OCI-LY1 (cell line): ENCODE data around the gene RGS4.

Experiments used
- H2AFZ ChIP-seq: fragments of 200-600 bp; sonication (generic), shearing (Covaris generic); 2 replicates; pipeline ENCODE4 v1.6.0; 2014; ENCODE audit warnings: antibody characterized with exemption, mild to moderate bottlenecking, low read length
- H3F3A ChIP-seq: fragments of 200-600 bp; sonication (generic), shearing (Covaris generic); 2 replicates; pipeline ENCODE4 v1.6.0; 2014; ENCODE audit warnings: mild to moderate bottlenecking, antibody characterized with exemption, low read length, moderate library complexity; ENCODE audit not compliant: insufficient read depth
- H3K27ac ChIP-seq: fragments of 200-600 bp; sonication (generic); 2 replicates; pipeline ENCODE4 v1.5.1; 2014; ENCODE audit warnings: low read length, mixed run types, mild to moderate bottlenecking, low read depth; ENCODE audit not compliant: poor library complexity, severe bottlenecking
- H3K27me3 ChIP-seq: fragments of 200-600 bp; sonication (generic); 2 replicates; pipeline ENCODE4 v1.6.0; 2014; ENCODE audit warnings: antibody characterized with exemption, mild to moderate bottlenecking, low read length, moderate library complexity; ENCODE audit not compliant: insufficient read depth
- H3K36me3 ChIP-seq: fragments of 200-600 bp; sonication (generic); 2 replicates; pipeline ENCODE4 v1.6.1; 2014; ENCODE audit warnings: mild to moderate bottlenecking, antibody characterized with exemption, low read length, moderate library complexity, mixed read lengths; ENCODE audit not compliant: insufficient read depth
- H3K4me1 ChIP-seq: fragments of 200-600 bp; sonication (generic); 2 replicates; pipeline ENCODE4 v1.5.1; 2014; ENCODE audit warnings: mild to moderate bottlenecking, low read length, moderate library complexity; ENCODE audit not compliant: insufficient read depth, severe bottlenecking
- H3K4me2 ChIP-seq: fragments of 200-600 bp; sonication (generic), shearing (Covaris generic); 2 replicates; pipeline ENCODE4 v1.6.1; 2014; ENCODE audit warnings: low read length
- H3K4me3 ChIP-seq: fragments of 200-600 bp; sonication (generic); 2 replicates; pipeline ENCODE4 v1.5.1; 2014; ENCODE audit warnings: low read length, low read depth, mild to moderate bottlenecking, mixed read lengths; ENCODE audit not compliant: poor library complexity, severe bottlenecking
- H3K79me2 ChIP-seq: fragments of 200-600 bp; shearing (Covaris generic); 2 replicates; pipeline ENCODE4 v1.6.1; 2016; ENCODE audit warnings: mixed run types, low read length, mixed read lengths; ENCODE audit not compliant: insufficient read depth
- H3K9ac ChIP-seq: fragments of 200-600 bp; sonication (generic), shearing (Covaris generic); 2 replicates; pipeline ENCODE4 v1.6.1; 2014; ENCODE audit warnings: mild to moderate bottlenecking, low read length, mixed read lengths
- H3K9me2 ChIP-seq: fragments of 200-600 bp; sonication (generic), shearing (Covaris generic); 2 replicates; pipeline ENCODE4 v1.6.1; 2014; ENCODE audit warnings: low read depth, mild to moderate bottlenecking, low read length, mixed read lengths
- H3K9me3 ChIP-seq: fragments of 200-600 bp; shearing (Covaris generic); 2 replicates; pipeline ENCODE4 v1.6.1; 2014; ENCODE audit warnings: low read length, mixed read lengths
- H4K20me1 ChIP-seq: fragments of 200-600 bp; sonication (generic), shearing (Covaris generic); 2 replicates; pipeline ENCODE4 v1.6.0; 2016; ENCODE audit warnings: mild to moderate bottlenecking, low read length; ENCODE audit not compliant: insufficient read depth
- EZH2 ChIP-seq: fragments of 200-600 bp; sonication (generic), shearing (Covaris generic); IDR thresholded peaks from 2 replicates; pipeline ENCODE4 v1.8.0; 2017; ENCODE audit warnings: borderline replicate concordance, mixed run types, mild to moderate bottlenecking, antibody characterized with exemption, low read length, moderate library complexity, mixed read lengths
- TF ChIP-seq, protein P1 (sequence below): fragments of 200-600 bp; sonication (generic), shearing (Covaris generic); IDR thresholded peaks from 2 replicates; pipeline ENCODE4 v1.5.1; 2017; ENCODE audit warnings: mild to moderate bottlenecking, antibody characterized with exemption, low read length, moderate library complexity, mixed read lengths

Gene RGS4

DNA sequence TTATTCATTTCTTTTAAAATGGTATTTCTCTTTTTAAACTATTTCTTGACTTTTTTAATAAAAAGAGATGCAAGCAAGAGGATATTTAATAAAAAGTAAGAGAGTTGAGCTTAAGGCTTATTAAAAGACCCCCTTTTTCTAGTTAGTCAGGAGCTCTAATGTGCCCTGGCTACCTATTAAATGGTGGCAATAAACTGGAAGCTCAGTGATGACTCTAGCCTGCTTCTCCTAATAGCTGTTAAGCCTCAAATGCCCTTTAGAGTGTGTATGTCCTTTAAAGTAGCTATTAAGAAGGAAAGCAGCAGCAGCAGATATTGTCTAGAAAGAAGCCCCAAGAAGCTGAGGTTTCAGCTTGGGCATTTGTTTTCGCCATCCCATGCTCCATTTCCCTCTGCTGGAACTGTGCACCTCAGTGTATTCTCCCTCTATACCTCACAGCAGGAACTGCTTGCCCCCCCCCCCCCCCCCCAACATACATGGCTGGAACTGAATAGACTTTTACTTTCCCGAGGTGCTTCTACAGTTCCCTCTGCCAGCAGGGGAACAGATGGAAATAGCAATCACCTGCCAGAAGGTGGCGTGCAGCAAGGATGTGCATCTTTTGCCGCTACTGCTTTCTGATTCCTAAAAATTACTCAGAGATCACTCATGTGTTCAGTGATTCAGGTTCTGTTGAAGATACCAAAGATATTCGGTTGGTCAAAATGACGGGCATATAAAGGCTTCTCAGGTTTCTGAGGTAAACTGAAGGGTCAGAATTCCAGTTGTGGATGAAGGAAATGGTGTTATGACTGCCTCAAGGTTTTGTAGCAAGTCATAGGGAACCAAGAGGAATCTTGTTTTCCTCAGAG, 2.5 kb downstream of the RGS4 start:
- Histone ChIP-seq H3K4me1 (no peaks in the 10 kb centered on the region), H3K9me3 (no peaks in the 10 kb centered on the region), H3K36me3 (no peaks in the 10 kb centered on the region), H4K20me1 (no peaks in the 10 kb centered on the region), H3K4me3 (no peak overlapping the region), H3K9me2 (no peaks in the 10 kb centered on the region), H3K27me3 (no peaks in the 10 kb centered on the region), H2AFZ (no peak overlapping the region), H3K27ac (no peak overlapping the region), H3K79me2 (no peaks in the 10 kb centered on the region), H3K9ac (no peak overlapping the region), H3K4me2 (no peak overlapping the region), H3F3A (no peaks in the 10 kb centered on the region)
- TF ChIP-seq, protein P1, sequence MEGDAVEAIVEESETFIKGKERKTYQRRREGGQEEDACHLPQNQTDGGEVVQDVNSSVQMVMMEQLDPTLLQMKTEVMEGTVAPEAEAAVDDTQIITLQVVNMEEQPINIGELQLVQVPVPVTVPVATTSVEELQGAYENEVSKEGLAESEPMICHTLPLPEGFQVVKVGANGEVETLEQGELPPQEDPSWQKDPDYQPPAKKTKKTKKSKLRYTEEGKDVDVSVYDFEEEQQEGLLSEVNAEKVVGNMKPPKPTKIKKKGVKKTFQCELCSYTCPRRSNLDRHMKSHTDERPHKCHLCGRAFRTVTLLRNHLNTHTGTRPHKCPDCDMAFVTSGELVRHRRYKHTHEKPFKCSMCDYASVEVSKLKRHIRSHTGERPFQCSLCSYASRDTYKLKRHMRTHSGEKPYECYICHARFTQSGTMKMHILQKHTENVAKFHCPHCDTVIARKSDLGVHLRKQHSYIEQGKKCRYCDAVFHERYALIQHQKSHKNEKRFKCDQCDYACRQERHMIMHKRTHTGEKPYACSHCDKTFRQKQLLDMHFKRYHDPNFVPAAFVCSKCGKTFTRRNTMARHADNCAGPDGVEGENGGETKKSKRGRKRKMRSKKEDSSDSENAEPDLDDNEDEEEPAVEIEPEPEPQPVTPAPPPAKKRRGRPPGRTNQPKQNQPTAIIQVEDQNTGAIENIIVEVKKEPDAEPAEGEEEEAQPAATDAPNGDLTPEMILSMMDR: peak; percentile 67
- TF ChIP-seq EZH2: no peak

DNA sequence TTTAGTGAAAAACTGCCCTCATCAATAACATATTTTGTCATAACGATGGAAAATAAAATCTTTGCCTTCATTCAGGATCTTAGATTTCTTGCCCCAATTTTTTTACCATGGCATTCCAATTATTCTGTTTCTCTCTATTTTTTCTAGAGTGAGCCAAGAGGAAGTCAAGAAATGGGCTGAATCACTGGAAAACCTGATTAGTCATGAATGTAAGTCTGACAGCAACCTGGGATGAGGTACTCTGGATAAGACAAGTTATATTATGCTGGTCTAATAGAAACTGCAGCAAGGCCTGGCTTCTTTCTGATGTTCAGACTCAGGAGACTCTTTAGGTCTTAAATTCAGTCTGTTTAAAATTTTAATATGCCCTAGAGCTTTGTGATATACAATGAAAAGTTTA, 3.5 kb downstream of the RGS4 start:
- no peak overlapping the region for H2AFZ ChIP-seq
- no peak overlapping the region for H3K27ac ChIP-seq
- no peaks in the 10 kb centered on the region for H3K4me1 ChIP-seq
- no peak for TF ChIP-seq EZH2
- TF ChIP-seq, protein P1: no peak
- no peaks in the 10 kb centered on the region for H4K20me1 ChIP-seq
- H3K27me3 ChIP-seq: no peaks in the 10 kb centered on the region
- no peak overlapping the region for H3K4me3 ChIP-seq
- H3K9me3 ChIP-seq: no peaks in the 10 kb centered on the region
- H3K79me2 ChIP-seq: no peaks in the 10 kb centered on the region
- no peak overlapping the region for H3K4me2 ChIP-seq
- no peaks in the 10 kb centered on the region for H3K9me2 ChIP-seq
- H3K36me3 ChIP-seq: no peaks in the 10 kb centered on the region
- no peaks in the 10 kb centered on the region for H3F3A ChIP-seq
- H3K9ac ChIP-seq: no peak overlapping the region

DNA sequence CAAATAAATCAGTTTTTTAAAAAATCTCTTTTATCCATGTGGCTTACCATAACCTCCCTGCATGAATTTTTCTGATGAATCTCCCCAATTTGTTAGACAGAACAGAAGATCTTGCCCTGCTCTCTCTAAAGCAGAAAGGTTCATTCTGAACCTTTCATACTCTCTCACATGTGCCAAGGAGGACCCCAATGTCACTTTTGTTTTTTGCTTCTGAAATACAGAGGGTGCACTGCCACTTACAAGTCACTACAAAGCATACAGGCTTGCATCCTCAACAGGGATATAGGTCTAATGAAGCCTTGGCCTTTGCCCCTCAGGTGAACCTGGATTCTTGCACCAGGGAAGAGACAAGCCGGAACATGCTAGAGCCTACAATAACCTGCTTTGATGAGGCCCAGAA, 4.8 kb downstream of the RGS4 start:
- Histone ChIP-seq H3K4me2 (no peak overlapping the region), H4K20me1 (no peaks in the 10 kb centered on the region), H3K4me1 (no peaks in the 10 kb centered on the region), H3K9me2 (no peaks in the 10 kb centered on the region), H3K79me2 (no peaks in the 10 kb centered on the region), H3K4me3 (no peak overlapping the region), H3K9me3 (no peaks in the 10 kb centered on the region), H3K9ac (no peak overlapping the region), H2AFZ (no peak overlapping the region), H3K27ac (no peak overlapping the region), H3K36me3 (no peaks in the 10 kb centered on the region), H3F3A (no peaks in the 10 kb centered on the region), H3K27me3 (no peaks in the 10 kb centered on the region)
- no peak for TF ChIP-seq EZH2
- TF ChIP-seq, protein P1: no peak
